Right kidney (tissue), 1 donor: ENCODE results near the gene AFF4.
"Not testable (repeated sequence)": the region's sequence is repeated elsewhere in the genome, so short reads cannot be mapped to it uniquely, and the experiment has no call there.

Experiments used
- DNase-seq: peaks from one replicate; pipeline ENCODE4 v3.0.0-alpha.2; 2016

AFF4 gene

DNA sequence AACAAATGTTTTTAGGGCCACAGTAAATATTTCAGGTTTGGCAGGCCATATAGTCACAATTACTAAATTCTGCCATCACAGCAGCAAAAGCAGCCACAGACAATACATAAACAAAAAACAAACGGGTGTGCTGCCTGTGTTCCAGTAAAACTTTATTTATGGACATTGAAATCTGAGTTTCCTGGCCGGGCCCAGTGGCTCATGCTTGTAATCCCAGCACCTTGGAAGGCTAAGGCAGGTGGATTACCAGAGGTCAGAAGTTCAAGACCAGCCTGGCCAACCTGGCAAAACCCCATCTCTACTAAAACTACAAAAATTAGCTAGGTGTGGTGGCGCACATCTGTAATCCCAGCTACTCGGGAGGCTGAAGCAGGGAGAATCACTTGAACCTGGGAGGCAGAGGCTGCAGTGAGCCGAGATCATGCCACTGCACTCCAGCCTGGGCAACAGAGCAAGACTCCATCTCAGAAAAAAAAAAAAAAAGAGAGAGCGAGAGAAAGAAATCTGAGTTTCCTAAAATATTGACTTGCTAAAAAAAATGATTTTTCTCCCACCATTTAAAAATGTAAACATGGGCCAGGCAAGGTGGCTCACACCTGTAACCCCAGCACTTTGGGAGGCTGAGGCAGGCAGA, 7.2 kb downstream of the AFF4 start:
- not testable (repeated sequence) for DNase-seq

- no peak for DNase-seq
These were observed 9.7 kb downstream of the AFF4 start for GRCh38 chr5:132953710-132954109.

DNA sequence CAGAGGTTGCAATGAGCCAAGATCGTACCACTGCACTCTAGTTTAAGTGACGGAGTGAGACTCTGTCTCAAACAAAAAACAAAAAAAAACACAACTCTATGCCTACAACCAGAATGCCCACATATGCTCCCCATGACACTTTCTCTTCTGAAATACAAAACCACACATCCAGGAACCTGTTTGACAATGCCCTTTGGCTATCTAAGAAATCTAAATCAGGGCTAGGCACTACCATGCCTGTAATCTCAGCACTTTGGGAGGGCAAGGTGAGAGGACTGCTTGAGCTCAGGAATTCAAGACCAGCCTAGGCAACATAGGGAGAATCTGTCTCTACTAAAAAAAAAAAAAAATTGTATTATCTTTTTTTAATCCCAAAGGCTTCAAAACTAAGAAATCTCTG, 10.6 kb downstream of the AFF4 start:
- DNase-seq, result no peak

DNA sequence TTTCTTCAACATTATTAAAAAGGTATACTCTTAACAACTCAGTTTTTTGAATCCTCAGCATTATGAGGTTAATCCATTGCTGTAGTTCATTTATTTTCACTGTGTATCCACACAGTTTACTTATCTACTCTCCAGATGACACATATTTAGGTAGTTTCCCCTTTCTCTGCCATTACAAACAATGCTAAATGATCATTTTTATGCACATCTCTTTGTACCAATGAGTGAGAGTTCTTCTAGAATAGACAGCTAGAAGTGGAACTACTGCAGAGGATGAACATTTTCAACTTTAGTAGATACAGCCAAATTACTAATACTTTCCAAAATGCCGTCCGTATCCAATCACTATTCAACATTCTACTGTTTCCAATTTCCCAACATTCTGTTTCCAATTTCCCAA, 11.5 kb downstream of the AFF4 start:
- DNase-seq, result no peak

DNA sequence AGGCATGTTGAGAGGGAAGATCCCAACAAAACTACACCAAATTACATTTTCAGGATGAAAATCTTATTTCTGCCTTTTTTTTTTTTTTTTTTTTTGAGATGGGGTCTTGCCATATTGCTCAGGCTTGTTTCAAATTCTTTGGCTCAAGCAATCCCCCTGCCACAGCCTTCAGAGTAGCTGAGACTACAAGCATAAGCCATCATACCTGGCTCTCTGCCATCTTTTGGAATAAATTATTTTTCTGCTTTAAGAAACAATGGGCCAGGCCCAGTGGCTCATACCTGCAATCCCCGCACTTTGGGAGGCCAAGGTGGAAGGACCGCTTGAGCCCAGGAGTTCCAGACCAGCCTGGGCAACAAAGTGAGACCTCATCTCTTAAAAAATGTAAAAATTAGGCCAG, 14.3 kb downstream of the AFF4 start:
- DNase-seq, result no peak

DNA sequence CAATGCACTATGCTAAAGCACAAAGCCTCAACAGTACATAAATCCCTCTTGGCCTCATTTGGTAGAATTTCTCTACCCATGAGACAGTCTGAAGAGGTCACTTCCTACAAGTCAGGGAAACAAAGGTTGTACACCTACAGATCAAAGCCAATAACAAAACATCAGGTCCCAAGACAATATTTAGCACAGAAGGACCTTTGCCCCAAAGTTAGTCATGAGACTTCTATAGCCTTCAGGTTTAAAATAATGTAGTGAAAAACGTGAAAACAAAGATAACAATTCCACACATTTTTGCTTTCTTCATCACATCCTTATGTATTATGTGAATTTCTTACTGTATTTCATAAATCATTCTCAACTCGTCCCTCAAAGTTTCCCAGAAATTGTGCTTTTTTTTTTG, 15.8 kb downstream of the AFF4 start:
- DNase-seq, result no peak

DNA sequence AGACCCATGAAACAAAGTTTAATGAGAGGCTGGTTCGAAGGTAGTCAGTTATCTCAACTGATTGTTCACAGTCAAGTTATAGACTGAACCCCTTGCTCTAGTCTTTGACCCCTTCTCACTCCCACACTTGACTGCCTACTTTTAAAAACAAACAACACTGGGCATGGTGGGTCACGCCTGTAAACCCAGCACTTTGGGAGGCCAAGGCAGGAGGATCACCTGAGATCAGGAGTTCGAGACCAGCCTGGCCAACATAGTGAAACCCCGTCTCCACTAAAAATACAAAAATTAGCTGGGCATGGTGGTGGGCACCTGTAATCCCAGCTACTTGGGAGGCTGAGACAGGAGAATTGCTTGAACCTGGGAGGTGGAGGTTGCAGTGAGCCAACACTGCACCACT, 18.1 kb downstream of the AFF4 start:
- not testable (repeated sequence) for DNase-seq

DNA sequence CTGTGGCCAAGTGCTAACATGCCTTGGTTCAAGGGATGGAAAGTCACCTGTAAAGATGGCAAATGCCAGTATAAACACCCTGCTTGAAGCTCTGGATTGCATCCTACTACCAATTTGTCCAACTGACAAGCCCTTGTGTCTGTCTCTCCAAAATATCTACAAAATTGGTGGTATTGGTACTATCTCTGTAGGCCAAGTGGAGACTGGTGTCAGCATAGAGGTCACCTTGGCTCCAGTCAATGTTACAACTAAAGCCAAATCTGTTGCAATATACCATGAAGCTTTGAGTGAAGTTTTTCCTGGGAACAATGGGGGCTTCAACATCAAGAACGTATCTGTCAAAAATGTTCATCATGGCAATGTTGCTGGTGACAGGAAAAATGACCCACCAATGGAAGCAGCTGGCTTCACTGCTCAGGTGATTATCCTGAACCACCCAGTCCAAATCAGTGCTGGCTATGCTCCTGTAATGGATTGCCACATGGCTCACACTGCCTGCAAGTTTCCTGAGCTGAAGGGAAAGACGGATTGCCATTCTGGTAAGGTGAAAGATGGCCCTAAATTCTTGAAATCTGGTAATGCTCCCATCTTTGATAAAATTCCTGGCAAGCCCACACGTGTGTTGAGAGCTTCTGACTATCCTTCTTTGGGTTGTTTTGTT, 19.9 kb downstream of the AFF4 start:
- DNase-seq, result no peak

DNA sequence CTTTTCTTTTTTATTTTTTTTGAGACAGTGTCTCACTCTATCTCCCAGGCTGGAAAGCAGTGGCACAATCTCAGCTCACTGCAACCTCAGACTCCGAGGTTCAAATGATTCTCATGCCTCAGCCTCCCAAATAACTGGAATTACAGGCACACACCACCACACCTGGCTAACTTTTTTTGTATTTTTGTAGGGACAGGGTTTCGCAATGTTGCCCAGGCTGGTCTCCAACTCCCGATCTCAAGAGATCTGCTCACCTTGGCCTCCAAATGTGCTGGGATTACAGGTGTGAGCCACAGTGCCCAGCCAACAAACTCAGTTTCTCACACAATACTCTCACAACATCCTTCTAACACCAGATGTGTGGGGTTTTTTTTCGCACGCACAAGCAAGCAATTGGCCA, 22.1 kb downstream of the AFF4 start:
- DNase-seq, result no peak

GRCh38 chr5:132928062-132928407, 35.4 kb downstream of the AFF4 start:
- no peak for DNase-seq

DNA sequence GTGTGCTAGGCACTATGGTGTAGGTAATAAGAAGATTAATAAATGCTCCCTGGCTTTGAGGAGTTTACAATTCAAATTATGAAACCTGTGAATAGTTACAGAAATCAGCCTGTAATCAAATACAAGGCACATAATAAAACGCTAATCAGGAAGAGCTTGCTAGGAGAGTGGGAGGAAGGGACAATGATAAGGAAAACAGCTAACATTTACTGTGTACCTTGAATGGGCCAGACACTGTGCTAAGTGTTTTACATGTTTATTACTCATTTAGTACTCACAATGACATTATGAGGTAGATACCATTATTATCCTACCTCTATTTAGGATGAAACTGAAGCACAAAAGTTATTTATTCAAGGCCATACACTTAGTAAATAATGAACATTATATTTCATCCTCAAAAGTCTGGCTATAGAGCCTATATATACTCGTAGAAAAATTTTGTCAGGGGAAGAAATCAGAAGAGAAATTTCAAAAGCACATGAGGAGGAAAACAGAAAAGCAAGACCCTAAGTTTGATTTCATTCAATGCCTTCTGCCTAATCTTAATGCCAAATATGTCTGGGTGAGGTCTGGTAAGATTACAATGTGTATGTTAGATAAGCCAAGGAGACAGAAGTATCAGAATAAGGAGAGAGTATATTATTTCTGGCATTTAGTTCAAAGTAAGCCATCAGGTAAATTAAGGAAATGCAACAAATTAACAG, 35.9 kb downstream of the AFF4 start:
- DNase-seq, result no peak

GRCh38 chr5:132926437-132926836, 37.0 kb downstream of the AFF4 start:
- no peak for DNase-seq

DNA sequence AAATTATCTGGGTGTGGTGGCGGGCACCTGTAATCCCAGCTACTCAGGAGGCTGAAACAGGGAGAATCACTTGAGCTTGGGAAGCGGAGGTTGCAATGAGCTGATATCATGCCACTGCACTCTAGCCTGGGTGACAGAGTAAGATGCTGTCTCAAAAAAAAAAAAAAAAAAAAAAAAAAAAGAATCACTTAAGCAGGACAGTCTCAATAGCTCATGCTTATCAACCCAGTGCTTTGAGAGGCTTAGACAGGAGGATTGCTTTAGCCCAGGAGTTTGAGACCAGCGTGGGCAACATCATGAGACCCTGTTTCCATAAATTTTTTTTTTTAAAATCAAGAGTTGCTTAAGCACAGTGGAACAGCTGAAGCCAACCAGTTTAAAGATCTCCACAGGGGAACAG, 47.3 kb downstream of the AFF4 start:
- DNase-seq, result no peak

GRCh38 chr5:132915681-132916080, 47.8 kb downstream of the AFF4 start:
- DNase-seq, result no peak

DNA sequence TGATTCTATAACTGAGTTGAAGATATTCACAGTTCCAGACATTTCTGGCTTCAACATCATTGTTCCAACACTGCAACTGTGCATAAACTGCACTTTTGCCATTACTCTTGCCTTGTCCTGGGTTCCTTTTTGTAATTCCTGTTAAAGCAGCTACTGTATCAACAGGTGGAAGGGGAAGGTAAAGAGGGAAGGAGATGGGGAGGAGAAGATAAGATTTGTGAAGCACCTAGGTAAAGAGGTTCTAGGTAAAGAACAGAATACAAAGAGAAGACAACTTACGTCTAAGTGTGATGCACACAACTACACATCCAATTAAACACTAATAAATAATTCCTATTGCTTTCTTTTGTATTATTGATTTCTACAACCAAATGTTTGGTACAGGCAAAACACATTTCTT, 53.7 kb downstream of the AFF4 start:
- DNase-seq, result no peak

GRCh38 chr5:132907161-132907560, 56.3 kb downstream of the AFF4 start:
- DNase-seq, result no peak

GRCh38 chr5:132905938-132906337, 57.5 kb downstream of the AFF4 start:
- no peak for DNase-seq

DNA sequence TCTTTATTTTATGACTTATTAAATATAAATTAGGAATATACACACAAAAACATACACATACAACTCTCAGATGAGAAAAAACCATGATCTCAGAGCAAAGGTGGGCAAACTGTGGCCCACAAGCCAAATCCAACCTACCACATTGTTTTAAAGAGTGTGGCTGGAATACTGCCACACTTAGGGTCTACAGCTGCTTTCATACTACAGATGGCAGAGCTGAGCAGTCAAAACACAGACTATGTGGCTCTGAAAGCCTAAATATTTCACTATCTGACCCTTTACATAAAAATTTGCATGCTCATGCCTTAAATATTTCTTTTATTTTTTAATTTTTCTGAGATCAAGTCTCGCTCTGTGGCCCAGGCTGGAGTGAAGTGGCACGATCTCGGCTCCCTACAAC, 61.7 kb downstream of the AFF4 start:
- DNase-seq, result no peak

DNA sequence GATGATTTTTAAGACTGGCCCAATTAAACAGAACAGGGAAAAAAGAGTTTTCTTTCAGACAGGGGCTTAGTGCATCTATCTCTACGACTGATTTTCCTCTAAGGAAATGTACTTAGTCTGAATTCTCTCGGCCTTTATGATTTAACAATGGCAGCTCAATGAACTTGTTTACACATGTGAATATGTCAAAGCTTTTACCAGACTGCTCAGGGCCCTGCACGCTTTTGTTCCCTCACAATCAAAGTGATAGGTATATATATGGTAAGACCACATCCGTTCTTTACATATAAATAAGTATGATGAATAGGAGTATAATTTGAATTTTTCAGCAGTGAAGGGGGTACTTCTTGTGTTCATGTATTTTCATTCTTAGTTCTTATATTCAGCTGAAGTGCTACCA, 62.4 kb downstream of the AFF4 start:
- DNase-seq, result no peak

DNA sequence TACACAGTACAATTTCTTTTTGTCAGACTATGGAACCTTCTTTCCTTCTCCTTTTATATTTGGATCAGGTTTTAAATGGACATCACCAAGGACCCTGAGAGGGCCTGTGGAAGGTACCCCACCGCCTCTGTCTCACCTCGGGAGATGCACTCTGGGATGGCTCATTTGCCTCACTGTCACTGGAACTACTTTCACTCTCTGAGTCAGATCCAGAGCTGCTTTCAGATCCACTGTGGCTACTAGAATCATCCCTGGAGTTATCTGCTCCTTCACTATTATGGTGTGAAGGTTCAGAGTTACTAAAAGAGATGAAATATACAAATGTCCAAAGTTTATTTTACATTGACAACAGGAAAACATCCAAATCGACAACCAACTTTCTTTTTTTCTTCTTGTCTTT, 65.3 kb downstream of the AFF4 start:
- DNase-seq, result no peak

GRCh38 chr5:132896685-132897084, 66.7 kb downstream of the AFF4 start:
- no peak for DNase-seq

- no peak for DNase-seq
These were observed 67.6 kb downstream of the AFF4 start for GRCh38 chr5:132895719-132896305.

DNA sequence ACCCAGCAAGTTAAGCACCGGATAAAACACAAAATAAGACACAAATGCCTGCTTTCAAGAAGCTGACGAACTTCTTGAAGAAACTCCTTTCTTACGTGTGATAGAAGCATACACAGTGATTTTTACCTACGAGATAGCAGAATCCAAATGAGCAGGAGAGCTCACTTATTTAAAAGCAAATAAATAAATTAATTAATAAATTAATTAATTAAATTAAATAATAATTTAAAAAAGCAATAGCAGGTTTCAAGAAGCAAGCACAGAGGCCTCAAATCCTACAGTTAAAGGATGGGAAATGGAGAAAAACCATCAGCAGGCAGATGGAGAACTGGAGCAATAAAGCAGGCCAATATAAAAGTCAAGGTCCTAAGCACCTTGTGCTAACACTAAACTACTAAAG, 72.6 kb downstream of the AFF4 start:
- DNase-seq, result no peak

DNA sequence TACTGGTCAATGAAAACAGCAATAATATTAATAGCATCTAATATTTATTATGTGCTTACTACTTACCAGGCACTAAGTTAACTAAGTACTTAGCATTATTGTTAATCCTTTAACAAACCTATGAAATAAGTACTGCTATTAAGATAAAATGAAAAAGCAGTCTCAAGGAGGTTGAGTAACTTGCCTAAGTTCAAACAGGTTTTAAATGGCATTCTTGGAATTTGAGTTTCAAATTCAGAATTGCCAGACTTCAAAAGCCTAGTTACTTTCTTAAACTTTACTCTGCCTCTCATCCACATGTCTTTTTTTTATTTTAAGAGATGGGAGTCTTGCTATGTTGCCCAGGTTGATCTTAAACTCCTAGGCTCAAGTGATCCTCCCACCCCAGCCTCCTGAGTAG, 73.9 kb downstream of the AFF4 start:
- DNase-seq, result no peak
